Middle frontal gyrus (tissue), 1 donor: ENCODE results near the gene MAP3K14.
"Not testable (repeated sequence)": the region's sequence is repeated elsewhere in the genome, so short reads cannot be mapped to it uniquely, and the experiment has no call there.

Source experiments
- DNase-seq: peaks from one replicate; pipeline ENCODE4 v3.0.0-alpha.2; 2015; ENCODE audit warnings: low spot score; ENCODE audit errors: extremely low spot score

Gene MAP3K14

GRCh38 chr17:45316434-45317110, at the start of gene MAP3K14:
MAP3K14 (minus strand) TSS chr17:45317020; CDS start chr17:45290745, 26,275 bp downstream.
- no peak for DNase-seq

GRCh38 chr17:45366049-45366448, 49.2 kb upstream of the MAP3K14 start:
- DNase-seq, result no peak

- DNase-seq, result no peak
Observed at GRCh38 chr17:45364531-45365390, 47.9 kb upstream of the MAP3K14 start.

- no peak for DNase-seq
Observed at GRCh38 chr17:45363498-45363897, 46.7 kb upstream of the MAP3K14 start.

- DNase-seq, result no peak
Observed at GRCh38 chr17:45361976-45362375, 45.2 kb upstream of the MAP3K14 start.

- no peak for DNase-seq
Observed at GRCh38 chr17:45361451-45361850, 44.6 kb upstream of the MAP3K14 start.

GRCh38 chr17:45357364-45357997, 40.7 kb upstream of the MAP3K14 start:
- no peak for DNase-seq

GRCh38 chr17:45355087-45355486, 38.3 kb upstream of the MAP3K14 start:
- DNase-seq, result no peak

GRCh38 chr17:45353043-45353442, 36.2 kb upstream of the MAP3K14 start:
- no peak for DNase-seq

GRCh38 chr17:45351831-45352230, 35.0 kb upstream of the MAP3K14 start:
- DNase-seq, result no peak

- DNase-seq, result no peak
Observed at GRCh38 chr17:45347444-45347843, 30.6 kb upstream of the MAP3K14 start.

GRCh38 chr17:45346216-45347015, 29.6 kb upstream of the MAP3K14 start:
- DNase-seq, result no peak

- DNase-seq, result no peak
Observed at GRCh38 chr17:45345554-45346215, 28.9 kb upstream of the MAP3K14 start.

- DNase-seq, result no peak
Observed at GRCh38 chr17:45345246-45345553, 28.4 kb upstream of the MAP3K14 start.

- DNase-seq, result not testable (repeated sequence)
Observed at GRCh38 chr17:45343967-45344664, 27.3 kb upstream of the MAP3K14 start.

- no peak for DNase-seq
Observed at GRCh38 chr17:45342871-45343526, 26.2 kb upstream of the MAP3K14 start.

- no peak for DNase-seq
Observed at GRCh38 chr17:45342306-45342705, 25.5 kb upstream of the MAP3K14 start.

GRCh38 chr17:45341533-45342158, 24.8 kb upstream of the MAP3K14 start:
- DNase-seq, result no peak
